Hepatocyte (in vitro differentiated cells): Measurements from ENCODE around the gene EPHA8. TPM values are rescaled to one million over a fixed set of nuclear protein-coding genes. Genes with fewer than 3 reads are reported as not detected.

Experiments used
- DNase-seq: peaks from one replicate; pipeline ENCODE4 v3.0.0-alpha.2; 2016; ENCODE audit warnings: low spot score
- H2AFZ ChIP-seq: fragments of 200-600 bp; sonication (generic); 2 replicates; pipeline ENCODE4 v1.6.0; 2016; ENCODE audit warnings: antibody characterized with exemption, mild to moderate bottlenecking
- H3K27ac ChIP-seq: fragments of 200-600 bp; sonication (generic); 2 replicates; pipeline ENCODE4 v1.5.1; 2016; ENCODE audit warnings: mild to moderate bottlenecking
- H3K27me3 ChIP-seq: fragments of 200-600 bp; sonication (generic); 2 replicates; pipeline ENCODE4 v1.6.1; 2016
- H3K36me3 ChIP-seq: fragments of 200-600 bp; sonication (generic); replicated peaks from 2 replicates; pipeline ENCODE4 v1.5.1; 2016; ENCODE audit warnings: low read depth; ENCODE audit not compliant: insufficient read depth
- H3K4me1 ChIP-seq: fragments of 200-600 bp; sonication (generic); 2 replicates; pipeline ENCODE4 v1.5.1; 2016; ENCODE audit warnings: mild to moderate bottlenecking, moderate library complexity; ENCODE audit not compliant: insufficient read depth
- H3K4me2 ChIP-seq: fragments of 200-600 bp; sonication (generic); 2 replicates; pipeline ENCODE4 v1.6.0; 2016
- H3K4me3 ChIP-seq: fragments of 200-600 bp; sonication (generic); 2 replicates; pipeline ENCODE4 v1.5.1; 2016; ENCODE audit warnings: mild to moderate bottlenecking
- H3K79me2 ChIP-seq: fragments of 200-600 bp; sonication (generic); 2 replicates; pipeline ENCODE4 v1.6.0; 2017; ENCODE audit warnings: mild to moderate bottlenecking
- H3K9me2 ChIP-seq: fragments of 200-600 bp; sonication (generic); replicated peaks from 2 replicates; pipeline ENCODE4 v1.6.0; 2017; ENCODE audit warnings: mild to moderate bottlenecking; ENCODE audit not compliant: insufficient read depth
- H3K9me3 ChIP-seq: fragments of 200-600 bp; sonication (generic); 2 replicates; pipeline ENCODE4 v1.5.1; 2016; ENCODE audit warnings: low read depth, mild to moderate bottlenecking
- H4K20me1 ChIP-seq: fragments of 200-600 bp; sonication (generic); 2 replicates; pipeline ENCODE4 v1.6.0; 2016; ENCODE audit warnings: mild to moderate bottlenecking; ENCODE audit not compliant: insufficient read depth, poor library complexity, severe bottlenecking
- CTCF ChIP-seq: fragments of 200-600 bp; sonication (generic); IDR thresholded peaks from 2 replicates; pipeline ENCODE4 v1.5.1; 2016; ENCODE audit warnings: antibody characterized with exemption, mild to moderate bottlenecking; ENCODE audit not compliant: poor library complexity
- EZH2 ChIP-seq: fragments of 200-600 bp; sonication (generic); IDR thresholded peaks from 2 replicates; pipeline ENCODE4 v1.6.1; 2016; ENCODE audit warnings: antibody characterized with exemption, mild to moderate bottlenecking, borderline replicate concordance
- EZH2phosphoT487 ChIP-seq: fragments of 200-600 bp; sonication (generic); IDR thresholded peaks from one replicate; pipeline ENCODE4 v1.6.1; 2018; ENCODE audit warnings: antibody characterized with exemption, mild to moderate bottlenecking, low read depth, moderate library complexity; ENCODE audit not compliant: unreplicated experiment, severe bottlenecking
- WGBS: methylation state at CpG from one replicate; pipeline ENCODE4 v1.1.6; 2016; ENCODE audit warnings: low lambda C conversion rate; ENCODE audit errors: missing lambda C conversion rate; 5-methylcytosine and 5-hydroxymethylcytosine counted together
- microRNA-seq: library from miRNA; unstranded; fragments of <30 nt; microRNA quantifications from one replicate; pipeline ENCODE4, GENCODE V29; 2017
- polyA plus RNA-seq: library from polyadenylated mRNA; unstranded; fragments of >200 nt; fragmentation: Nextera tagmentation; extraction: Ambion mirVana; gene quantifications from 2 replicates; pipeline ENCODE4 v1.2.1, GENCODE V29; 2016
- small RNA-seq: library from RNA; depleted of rRNA; stranded (forward); fragments of <200 nt; gene quantifications from one replicate; pipeline ENCODE3, GENCODE V24; 2014
- total RNA-seq: library from RNA; depleted of rRNA; stranded (reverse); fragments of >200 nt; gene quantifications from 2 replicates; pipeline ENCODE4 v1.2.3, GENCODE V29; 2014

The EPHA8 gene
- total and polyA plus RNA-seq, 2 experiments from 2014 or later: not detected

GRCh38 chr1:22651941-22652856 is 88.9 kb downstream of the EPHA8 start:
- Histone ChIP-seq H3K36me3 (no peaks in the 10 kb centered on the region), H3K4me3 (no peak overlapping the region), H4K20me1 (no peaks in the 10 kb centered on the region), H3K79me2 (no peaks in the 10 kb centered on the region), H3K4me1 (no peaks in the 10 kb centered on the region), H3K9me2 (no peaks in the 10 kb centered on the region), H3K9me3 (no peaks in the 10 kb centered on the region), H2AFZ (no peak overlapping the region), H3K27ac (no peak overlapping the region), H3K4me2 (no peak overlapping the region), H3K27me3 (peaks cover 7% of the 10 kb centered on the region)
- DNase-seq: no peak
- WGBS: 80% methylated on average over 15 of the region's 15 CpGs
- no peak for TF ChIP-seq CTCF

DNA sequence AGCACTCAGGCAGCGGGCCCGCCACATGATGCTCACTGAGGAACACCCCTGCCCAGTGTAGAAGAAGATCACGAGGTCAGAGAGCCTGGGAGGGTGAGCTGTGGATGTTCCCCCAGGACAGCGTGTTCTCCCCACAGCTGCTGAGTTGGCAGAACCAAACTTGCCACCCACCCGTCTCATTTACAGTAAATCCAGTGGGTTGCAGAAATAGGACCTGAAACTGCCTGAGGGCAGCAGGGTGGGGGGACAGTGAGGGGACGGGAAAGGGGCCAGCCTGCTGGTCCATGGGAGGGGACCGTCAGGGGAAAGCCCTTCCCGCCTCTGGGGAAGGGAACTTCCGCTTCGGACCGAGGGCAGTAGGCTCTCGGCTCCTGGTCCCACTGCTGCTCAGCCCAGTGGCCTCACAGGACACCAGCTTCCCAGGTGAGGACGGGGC is 89.6 kb downstream of the EPHA8 start, which contains the start of gene C1QB:
C1QB (plus strand) TSS at position 356 of the 436 bp plus-strand sequence. CDS start 6,227 bp downstream, outside the sequence.
- Histone ChIP-seq H3K27me3 (peaks cover 8% of the 10 kb centered on the region), H3K4me3 (no peak within 1 kb of the TSS), H3K27ac (no peak within 1 kb of the TSS), H3K36me3 (no peaks in the 10 kb centered on the region), H4K20me1 (no peaks in the 10 kb centered on the region), H3K79me2 (no peaks in the 10 kb centered on the region), H3K9me3 (no peaks in the 10 kb centered on the region), H3K4me1 (no peaks in the 10 kb centered on the region), H2AFZ (no peak within 1 kb of the TSS), H3K4me2 (no peak within 1 kb of the TSS), H3K9me2 (no peaks in the 10 kb centered on the region)
- no peak for DNase-seq
- WGBS: 75% methylated on average over 8 of the region's 13 CpGs
- TF ChIP-seq CTCF (no peak), EZH2phosphoT487 (no peak), EZH2 (no peak)

Small RNAs within 50 kb of the gene (microRNA-seq; reads per million reads assigned to microRNA genes)
- not detected for gene MIR6127

Small RNAs within 50 kb of the gene (small RNA-seq; reads per million reads assigned to genes)
- not detected for gene MIR6127

Other genes starting within 250 kb of the EPHA8 start
- 17.7 and 18.1 TPM in 2 replicates for gene ZBTB40, start 111.6 kb upstream of the EPHA8 start, total RNA-seq
- gene ZBTB40, start 111.6 kb upstream of the EPHA8 start, polyA plus RNA-seq: 7.3 and 8.0 TPM in 2 replicates
- 5.4 and 5.9 TPM in 2 replicates for gene C1QA, start 73.1 kb downstream of the EPHA8 start, total RNA-seq
- 7.8 and 9.5 TPM in 2 replicates for gene C1QA, start 73.1 kb downstream of the EPHA8 start, polyA plus RNA-seq
- 4.1 and 6.6 TPM in 2 replicates for gene C1QC, start 80.1 kb downstream of the EPHA8 start, total RNA-seq
- gene C1QC, start 80.1 kb downstream of the EPHA8 start, polyA plus RNA-seq: 9.2 and 13.4 TPM in 2 replicates
- 7.9 and 10.3 TPM in 2 replicates for gene C1QB, start 89.7 kb downstream of the EPHA8 start, total RNA-seq
- gene C1QB, start 89.7 kb downstream of the EPHA8 start, polyA plus RNA-seq: 11.9 and 18.0 TPM in 2 replicates
- gene EPHB2, start 147.3 kb downstream of the EPHA8 start, total RNA-seq: 11.9 and 18.3 TPM in 2 replicates
- gene EPHB2, start 147.3 kb downstream of the EPHA8 start, polyA plus RNA-seq: 15.8 and 17.2 TPM in 2 replicates